Keratinocyte (primary cell): ENCODE data around the gene CETN1. TPM values are rescaled to one million over a fixed set of nuclear protein-coding genes. Genes with fewer than 3 reads are reported as not detected.

ENCODE experiments used
- DNase-seq: peaks from one replicate; pipeline ENCODE4 v3.0.0-alpha.2; 2011; ENCODE audit warnings: low read depth, missing footprints, low spot score
- FAIRE-seq: peaks from 2 replicates; lab custom pipeline; 2011; peaks lifted over from hg19 to GRCh38; lab: Jason Lieb, UNC
- H2AFZ ChIP-seq: 2 replicates; pipeline ENCODE4 v1.6.0; 2012; ENCODE audit warnings: low read length, control low read depth, inconsistent platforms; ENCODE audit not compliant: control insufficient read depth
- H3K27ac ChIP-seq: 2 replicates; pipeline ENCODE4 v1.5.1; 2011; ENCODE audit warnings: low read length; ENCODE audit not compliant: control insufficient read depth, insufficient read depth
- H3K27me3 ChIP-seq: 3 replicates; pipeline ENCODE4 v1.6.0; 2011; ENCODE audit warnings: low read length; ENCODE audit not compliant: control insufficient read depth, insufficient read depth; ENCODE audit errors: extremely low read depth
- H3K36me3 ChIP-seq, 2 experiments: 2 replicates in 1 of 2; 3 replicates in 1 of 2; pipeline ENCODE4 v1.5.1; 2011; ENCODE audit warnings: low read length in 2 of 2, mild to moderate bottlenecking in 1 of 2; ENCODE audit not compliant: control insufficient read depth in 2 of 2, insufficient read depth in 2 of 2; ENCODE audit errors: extremely low read depth in 1 of 2
- H3K4me1 ChIP-seq: 3 replicates; pipeline ENCODE4 v1.5.1; 2011; ENCODE audit warnings: low read length; ENCODE audit not compliant: control insufficient read depth, insufficient read depth; ENCODE audit errors: extremely low read depth
- H3K4me2 ChIP-seq: 3 replicates; pipeline ENCODE4 v1.6.0; 2011; ENCODE audit warnings: low read depth, low read length; ENCODE audit not compliant: control insufficient read depth, insufficient read depth; ENCODE audit errors: extremely low read depth
- H3K4me3 ChIP-seq, 3 experiments: fragments of 200-600 bp in 1 of 3; sonication (generic) in 1 of 3; 2 replicates in 2 of 3; 3 replicates in 1 of 3; pipeline ENCODE4 v1.5.1; 2011 to 2016; ENCODE audit warnings: low read length in 3 of 3, mild to moderate bottlenecking in 3 of 3, control low read depth in 2 of 3, inconsistent platforms in 1 of 3, low read depth in 1 of 3, mixed read lengths in 1 of 3, mixed run types in 1 of 3, moderate library complexity in 1 of 3; ENCODE audit not compliant: control insufficient read depth in 2 of 3, insufficient read depth in 2 of 3; ENCODE audit errors: extremely low read depth in 1 of 3
- H3K79me2 ChIP-seq: 2 replicates; pipeline ENCODE4 v1.6.0; 2012; ENCODE audit warnings: low read length; ENCODE audit not compliant: control insufficient read depth, insufficient read depth
- H3K9ac ChIP-seq: 3 replicates; pipeline ENCODE4 v1.6.0; 2011; ENCODE audit warnings: low read length; ENCODE audit not compliant: control insufficient read depth, insufficient read depth; ENCODE audit errors: extremely low read depth
- H3K9me1 ChIP-seq: 3 replicates; pipeline ENCODE4 v1.6.0; 2011; ENCODE audit warnings: low read length; ENCODE audit not compliant: control insufficient read depth, insufficient read depth; ENCODE audit errors: extremely low read depth
- H3K9me3 ChIP-seq: 2 replicates; pipeline ENCODE4 v1.5.1; 2012; ENCODE audit warnings: low read depth, low read length; ENCODE audit not compliant: control insufficient read depth
- H4K20me1 ChIP-seq: 3 replicates; pipeline ENCODE4 v1.6.0; 2011; ENCODE audit warnings: low read length; ENCODE audit not compliant: control insufficient read depth, insufficient read depth; ENCODE audit errors: extremely low read depth
- EZH2 ChIP-seq: IDR thresholded peaks from one replicate; pipeline ENCODE4 v1.6.1; 2012; ENCODE audit warnings: inconsistent platforms, mild to moderate bottlenecking, low read length, moderate library complexity
- dilution Hi-C: fragments of 300-500 bp; cut with MboI; formaldehyde crosslinking; loops from one replicate; pipeline ENCODE4 v1.7.0; 2020; ENCODE audit warnings: low sequenced_read_pairs; ENCODE audit not compliant: extremely low pct_ligation_motif_present
- polyA plus RNA-seq, 5 experiments: library from polyadenylated mRNA; depleted of rRNA in 3 of 5; stranded (reverse) in 3 of 5; stranded (forward) in 1 of 5; unstranded in 1 of 5; fragments of >200 nt; gene quantifications; 1 replicate in 1 of 5; 2 replicates in 3 of 5; 3 replicates in 1 of 5; pipeline versions ENCODE4 v1.2.1 to v1.2.3, GENCODE V29; 2011 to 2012; ENCODE audit warnings: missing spikeins in 2 of 5, low read depth in 1 of 5, low replicate concordance in 1 of 5
- TF ChIP-seq, protein P1 (sequence below), 3 experiments: IDR thresholded peaks in 1 of 3; conservative IDR thresholded peaks in 1 of 3; optimal IDR thresholded peaks in 1 of 3; 2 replicates in 2 of 3; 3 replicates in 1 of 3; pipeline versions ENCODE3 to v1.5.1; 2011; ENCODE audit warnings: low read length in 3 of 3, mild to moderate bottlenecking in 3 of 3, moderate library complexity in 2 of 3, control low read depth in 1 of 3, inconsistent platforms in 1 of 3; ENCODE audit not compliant: insufficient read depth in 2 of 3; ENCODE audit errors: extremely low read depth in 1 of 3

The CETN1 gene
- polyA plus RNA-seq, 1 donor (not counting 4 experiments of a cell fraction or from before 2014, with no cell fraction given): not detected

DNA sequence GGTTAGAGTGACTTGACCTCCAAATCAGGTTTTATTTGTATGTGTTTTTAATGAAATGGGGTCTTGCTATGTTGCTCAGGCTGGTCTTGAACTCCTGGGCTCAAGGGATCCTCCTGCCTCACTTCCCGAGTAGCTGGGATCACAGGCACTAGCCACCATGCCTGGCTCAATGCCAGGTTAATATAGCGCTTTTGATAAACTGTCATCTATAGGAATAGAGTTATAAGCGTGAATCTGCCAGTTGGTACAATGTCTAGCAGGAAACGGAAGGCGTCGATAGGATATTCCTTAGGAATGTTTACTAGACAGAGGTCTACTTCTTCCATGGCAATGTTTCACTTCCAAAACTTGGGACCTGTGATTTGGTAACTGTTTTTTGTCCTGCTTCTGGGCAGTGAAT is 42.1 kb downstream of the CETN1 start:
- Histone ChIP-seq H3K9me3 (no peaks in the 10 kb centered on the region), H3K36me3 (no peaks in the 10 kb centered on the region), H3K9me1 (no peaks in the 10 kb centered on the region), H3K9ac (no peak overlapping the region), H3K27ac (no peak overlapping the region), H2AFZ (no peak overlapping the region), H3K4me3 (no peak overlapping the region), H3K79me2 (no peaks in the 10 kb centered on the region), H3K27me3 (no peaks in the 10 kb centered on the region), H3K4me1 (no peaks in the 10 kb centered on the region), H4K20me1 (no peaks in the 10 kb centered on the region), H3K4me2 (no peak overlapping the region)
- TF ChIP-seq, protein P1, sequence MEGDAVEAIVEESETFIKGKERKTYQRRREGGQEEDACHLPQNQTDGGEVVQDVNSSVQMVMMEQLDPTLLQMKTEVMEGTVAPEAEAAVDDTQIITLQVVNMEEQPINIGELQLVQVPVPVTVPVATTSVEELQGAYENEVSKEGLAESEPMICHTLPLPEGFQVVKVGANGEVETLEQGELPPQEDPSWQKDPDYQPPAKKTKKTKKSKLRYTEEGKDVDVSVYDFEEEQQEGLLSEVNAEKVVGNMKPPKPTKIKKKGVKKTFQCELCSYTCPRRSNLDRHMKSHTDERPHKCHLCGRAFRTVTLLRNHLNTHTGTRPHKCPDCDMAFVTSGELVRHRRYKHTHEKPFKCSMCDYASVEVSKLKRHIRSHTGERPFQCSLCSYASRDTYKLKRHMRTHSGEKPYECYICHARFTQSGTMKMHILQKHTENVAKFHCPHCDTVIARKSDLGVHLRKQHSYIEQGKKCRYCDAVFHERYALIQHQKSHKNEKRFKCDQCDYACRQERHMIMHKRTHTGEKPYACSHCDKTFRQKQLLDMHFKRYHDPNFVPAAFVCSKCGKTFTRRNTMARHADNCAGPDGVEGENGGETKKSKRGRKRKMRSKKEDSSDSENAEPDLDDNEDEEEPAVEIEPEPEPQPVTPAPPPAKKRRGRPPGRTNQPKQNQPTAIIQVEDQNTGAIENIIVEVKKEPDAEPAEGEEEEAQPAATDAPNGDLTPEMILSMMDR (optimal IDR thresholded peaks at IDR 0.05 in 1 of 3, IDR thresholded peaks at IDR 0.05 in 1 of 3, conservative IDR thresholded peaks at IDR 0.05 in 1 of 3; ENCODE audit: extremely low read depth in 1 of 3, insufficient read depth in 2 of 3, low read length in 3 of 3): no peak
- no peak for TF ChIP-seq EZH2
- DNase-seq (no peak), FAIRE-seq (no peak)
- dilution Hi-C loops: no loop called here

DNA sequence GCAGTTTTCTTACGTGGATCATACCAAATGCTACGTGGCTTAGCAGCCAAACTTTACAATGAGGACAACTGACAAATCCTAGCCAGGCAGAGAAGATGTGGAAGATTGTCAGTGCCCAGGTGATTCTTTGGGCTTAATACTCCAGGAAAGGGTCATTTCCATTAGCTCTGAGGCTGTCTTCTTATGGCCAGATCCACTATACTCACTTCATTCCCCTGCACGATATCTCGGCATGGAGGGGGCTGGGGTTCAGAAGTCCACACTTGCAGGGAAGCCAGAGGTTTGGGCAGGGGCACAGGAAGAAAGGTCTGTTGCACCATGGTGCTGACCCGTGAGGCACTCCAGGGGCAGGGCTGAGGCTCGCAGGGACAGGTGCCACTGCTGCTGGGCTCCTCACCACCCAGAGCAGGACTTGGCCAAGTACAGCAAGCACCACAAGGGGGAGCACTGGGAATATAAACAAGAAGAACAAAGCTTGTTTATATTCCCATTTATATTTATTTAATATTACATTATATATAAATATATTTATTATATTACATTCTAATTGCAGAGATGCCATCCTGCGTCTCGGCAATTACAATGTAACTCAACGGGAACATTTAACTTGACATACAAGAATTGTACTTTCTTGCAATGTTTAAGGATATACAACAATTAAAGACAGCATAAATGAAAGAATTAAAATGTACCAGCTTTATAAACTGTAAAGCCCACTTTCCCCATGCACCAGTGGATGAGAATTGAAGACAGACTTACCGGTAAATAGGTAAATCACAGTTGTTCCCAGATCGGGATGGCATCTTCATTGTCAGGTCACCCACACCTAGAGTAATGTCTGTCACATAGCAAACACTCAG is 43.8 kb downstream of the CETN1 start:
- Histone ChIP-seq H3K4me3 (no peak overlapping the region), H3K9me1 (no peaks in the 10 kb centered on the region), H3K9ac (no peak overlapping the region), H3K27me3 (no peaks in the 10 kb centered on the region), H3K36me3 (no peaks in the 10 kb centered on the region), H3K27ac (no peak overlapping the region), H3K79me2 (no peaks in the 10 kb centered on the region), H2AFZ (no peak overlapping the region), H3K9me3 (no peaks in the 10 kb centered on the region), H3K4me1 (no peaks in the 10 kb centered on the region), H3K4me2 (no peak overlapping the region), H4K20me1 (no peaks in the 10 kb centered on the region)
- no peak for FAIRE-seq
- TF ChIP-seq, protein P1 (optimal IDR thresholded peaks at IDR 0.05 in 1 of 3, IDR thresholded peaks at IDR 0.05 in 1 of 3, conservative IDR thresholded peaks at IDR 0.05 in 1 of 3; ENCODE audit: extremely low read depth in 1 of 3, insufficient read depth in 2 of 3, low read length in 3 of 3): peak; percentile 41 to 76 (median 72)
- no peak for TF ChIP-seq EZH2
- dilution Hi-C loops: no loop called here
- no peak for DNase-seq
